Fibroblast of mammary gland (primary cell): ENCODE results near the gene RC3H2.
A peak's percentile ranks its signal among the peaks of the same experiment; 100 is the strongest.
"Not testable (repeated sequence)": the region's sequence is repeated elsewhere in the genome, so short reads cannot be mapped to it uniquely, and the experiment has no call there.

Source experiments
- DNase-seq: peaks from one replicate; pipeline ENCODE4 v3.0.0-alpha.2; 2010; ENCODE audit warnings: low read depth
- H3K4me3 ChIP-seq: 2 replicates; pipeline ENCODE4 v1.5.1; 2011; ENCODE audit warnings: low read depth, mild to moderate bottlenecking, low read length, moderate library complexity; ENCODE audit not compliant: control insufficient read depth
- CTCF ChIP-seq: conservative IDR thresholded peaks from 2 replicates; pipeline ENCODE4 v1.5.1; 2011; ENCODE audit warnings: low read depth, low read length, inconsistent platforms; ENCODE audit not compliant: control insufficient read depth, insufficient read depth

The RC3H2 gene

DNA sequence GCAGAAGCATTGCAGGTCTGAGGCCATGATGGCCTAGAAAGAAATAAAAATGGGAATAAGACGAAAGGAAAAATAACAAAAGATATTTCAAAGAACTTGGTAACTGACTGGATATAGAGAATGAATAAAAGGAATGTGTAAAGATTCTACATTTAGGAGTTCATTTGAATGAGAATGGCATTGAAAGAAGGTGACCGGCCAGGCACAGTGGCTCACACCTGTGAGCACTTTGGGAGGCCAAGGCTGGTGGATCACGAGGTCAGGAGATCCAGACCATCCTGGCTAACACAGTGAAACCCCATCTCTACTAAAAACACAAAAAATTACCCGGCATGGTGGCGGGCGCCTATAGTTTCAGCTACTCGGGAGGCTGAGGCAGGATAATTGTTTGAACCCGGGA lies 17.6 kb upstream of the RC3H2 start:
- TF ChIP-seq CTCF, result no peak
- H3K4me3 ChIP-seq, result no peak overlapping the region
- no peak for DNase-seq

DNA sequence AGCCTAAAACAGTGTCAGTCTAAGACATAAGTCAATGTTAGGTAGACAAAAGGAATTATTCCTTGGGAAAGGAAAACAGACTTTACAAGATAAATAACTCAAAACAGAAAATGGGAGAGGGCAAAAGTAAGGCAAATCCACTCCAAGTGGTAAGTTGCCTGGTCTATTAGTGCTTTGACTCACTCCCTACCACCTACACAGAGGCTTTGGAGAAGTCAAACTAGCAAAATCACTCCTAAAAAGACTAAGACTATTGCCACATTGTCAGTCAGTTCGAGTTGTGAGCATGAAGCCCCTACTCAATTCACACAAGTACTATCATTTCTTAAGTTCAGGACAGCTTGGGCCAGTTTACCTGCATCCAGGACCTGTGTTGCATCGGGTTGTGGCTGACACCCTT lies 13.2 kb upstream of the RC3H2 start:
- no peak for TF ChIP-seq CTCF
- DNase-seq, result no peak
- H3K4me3 ChIP-seq, result no peak overlapping the region

DNA sequence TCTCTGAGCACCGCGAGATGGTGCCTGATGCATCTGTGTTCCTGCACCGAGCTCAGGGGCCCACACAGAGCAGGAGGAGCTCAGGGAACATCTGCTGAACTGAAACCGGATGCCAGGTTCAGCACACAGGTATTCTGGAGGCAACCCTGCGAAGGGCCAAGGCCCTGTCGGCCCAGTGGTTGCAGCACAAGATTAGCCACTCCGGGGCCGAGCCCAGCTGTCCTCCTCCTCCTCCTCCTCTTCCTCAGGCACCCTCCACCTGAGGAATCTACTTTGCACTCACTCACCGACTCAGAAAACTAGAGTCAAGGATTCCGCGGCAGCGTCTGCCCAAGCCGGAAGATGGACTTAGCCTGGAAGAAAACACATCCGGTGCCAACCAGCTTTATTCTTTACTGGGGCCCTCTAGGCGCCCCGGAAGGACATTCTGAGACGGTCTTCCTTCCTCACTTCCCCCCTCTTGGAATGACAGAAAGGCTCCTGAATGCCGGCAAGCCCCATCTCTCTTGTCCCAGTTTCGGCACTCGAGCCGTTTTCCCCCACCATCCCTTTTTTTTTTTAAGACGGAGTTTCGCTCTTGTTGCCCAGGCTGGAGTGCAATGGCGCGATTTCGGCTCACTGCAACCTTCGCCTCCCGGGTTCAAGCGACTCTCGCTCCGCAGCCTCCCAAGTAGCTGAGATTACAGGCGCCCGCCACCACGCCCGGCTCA lies 8.0 kb upstream of the RC3H2 start, which contains the start of gene ZBTB6:
Gene ZBTB6, minus strand, starts transcription at position 360 of the 710 bp plus-strand sequence. CDS start 1,251 bp downstream, outside the sequence.
- H3K4me3 ChIP-seq, result peak within 1 kb of the TSS; percentile 94
- peak; percentile 84 for DNase-seq
- TF ChIP-seq CTCF, result no peak

DNA sequence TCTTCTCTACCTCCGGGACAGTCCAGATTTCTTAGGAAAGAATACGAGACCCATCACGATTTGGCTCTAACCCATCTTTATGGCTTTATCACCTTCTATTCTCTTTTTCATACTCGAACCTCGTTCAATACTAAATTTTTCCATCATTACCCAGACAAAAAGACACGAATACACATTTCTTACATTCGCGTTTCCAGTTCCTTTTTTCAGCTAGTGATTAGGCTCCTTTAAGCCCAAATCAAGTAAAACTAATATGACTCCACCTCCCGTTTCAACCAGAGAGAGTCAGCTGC lies 7.5 kb upstream of the RC3H2 start:
- H3K4me3 ChIP-seq, result peak overlapping the region; percentile 94
- no peak for TF ChIP-seq CTCF
- DNase-seq, result no peak

GRCh38 chr9:122906122-122906521 lies 963 bp upstream of the RC3H2 start:
- DNase-seq, H3K4me3 ChIP-seq: not testable (repeated sequence)

- DNase-seq, result peak; percentile 39
- peak overlapping the region; percentile 91 for H3K4me3 ChIP-seq
- TF ChIP-seq CTCF, result no peak
These were observed 715 bp downstream of the RC3H2 start for GRCh38 chr9:122904466-122904822.

DNA sequence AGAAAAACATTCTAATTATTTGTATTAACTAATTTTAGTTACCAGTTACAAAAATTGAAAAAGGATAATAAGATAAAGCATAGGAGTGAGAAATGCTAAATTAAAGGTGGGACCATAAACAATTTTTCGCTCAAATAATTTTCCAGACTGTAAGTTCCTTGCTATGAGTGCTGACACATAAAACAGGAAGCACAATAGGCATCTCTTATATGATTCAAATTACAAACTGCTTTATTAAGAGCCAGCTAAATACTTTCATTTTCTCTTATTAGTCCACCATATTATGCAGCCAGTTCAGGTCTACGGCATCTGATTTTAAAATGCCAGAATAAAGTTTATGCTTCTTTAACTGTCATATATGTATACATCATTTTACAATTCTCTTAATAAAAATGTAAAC lies 4.4 kb downstream of the RC3H2 start:
- DNase-seq, result peak; percentile 47
- H3K4me3 ChIP-seq, result no peak overlapping the region

More for the DNA sequence above, 4.4 kb downstream of the RC3H2 start:
- TF ChIP-seq CTCF, result no peak
